HL-60/S4 treated with retinoic acid at 250 ng/mL for 4 days and 3 days (cell line): ENCODE data around the gene PIAS4.
"Not testable (repeated sequence)": the region's sequence is repeated elsewhere in the genome, so short reads cannot be mapped to it uniquely, and the experiment has no call there.

Experiments
- in situ Hi-C: fragments of 300-500 bp; cut with MboI; formaldehyde crosslinking; loops from 2 replicates; pipeline ENCODE4 v1.7.0; 2022; ENCODE audit warnings: low sequenced_read_pairs

Gene PIAS4

GRCh38 chr19:3990815-3991117 lies 16.8 kb upstream of the PIAS4 start:
- in situ Hi-C loops: no loop called here

GRCh38 chr19:3995607-3996006 lies 11.9 kb upstream of the PIAS4 start:
- in situ Hi-C loops: no loop called here

- in situ Hi-C loops: not testable (repeated sequence)
Measured at GRCh38 chr19:3998667-3999412, 8.7 kb upstream of the PIAS4 start.

- in situ Hi-C loops: not testable (repeated sequence)
Measured at GRCh38 chr19:4000798-4001197, 6.7 kb upstream of the PIAS4 start.

GRCh38 chr19:4005436-4005835 lies 2.1 kb upstream of the PIAS4 start:
- in situ Hi-C loops: not testable (repeated sequence)

- in situ Hi-C loops: no loop called here
Measured at GRCh38 chr19:4007836-4008539, 452 bp downstream of the PIAS4 start.

GRCh38 chr19:4009990-4010807 lies 2.7 kb downstream of the PIAS4 start:
- in situ Hi-C loops: no loop called here

GRCh38 chr19:4010808-4011110 lies 3.2 kb downstream of the PIAS4 start:
- in situ Hi-C loops: no loop called here

GRCh38 chr19:4011430-4011829 lies 3.9 kb downstream of the PIAS4 start:
- in situ Hi-C loops: not testable (repeated sequence)

GRCh38 chr19:4012092-4012974 lies 4.8 kb downstream of the PIAS4 start:
- in situ Hi-C loops: no loop called here

GRCh38 chr19:4012975-4013634 lies 5.6 kb downstream of the PIAS4 start:
- in situ Hi-C loops: no loop called here

GRCh38 chr19:4013886-4014540 lies 6.5 kb downstream of the PIAS4 start:
- in situ Hi-C loops: no loop called here

- in situ Hi-C loops: no loop called here
Measured at GRCh38 chr19:4014541-4015491, 7.3 kb downstream of the PIAS4 start.

- in situ Hi-C loops: no loop called here
Measured at GRCh38 chr19:4015705-4016402, 8.3 kb downstream of the PIAS4 start.

GRCh38 chr19:4016486-4016885 lies 8.9 kb downstream of the PIAS4 start:
- in situ Hi-C loops: no loop called here

- in situ Hi-C loops: no loop called here
Measured at GRCh38 chr19:4016903-4017638, 9.5 kb downstream of the PIAS4 start.

GRCh38 chr19:4018140-4018613 lies 10.6 kb downstream of the PIAS4 start:
- in situ Hi-C loops: no loop called here
